HepG2 (cell line): ENCODE data around the gene TRIM44. TPM values are rescaled to one million over a fixed set of nuclear protein-coding genes. Genes with fewer than 3 reads are reported as not detected.

Experiments
- ATAC-seq: fragments of 200-7000 bp; cut with Tn5 transposase; 3 replicates; pipeline ENCODE4 v1.9.1; 2020; ENCODE audit warnings: mild to moderate bottlenecking, moderate library complexity
- BruUV-seq: library from RNA; stranded (reverse); fragments of 400-500 nt; replicated peaks from 2 replicates; lab custom pipeline; 2021; lab: Mats Ljungman, UMichigan
- CTCF ChIA-PET: fragments of 300-600 bp; formaldehyde crosslinking; extraction: SDS; loops from one replicate; lab custom pipeline; 2021; ENCODE audit warnings: low total read pairs, inconsistent platforms, low intra/inter-chr PET ratio; lab: Yijun Ruan, JAX
- POLR2A ChIA-PET: fragments of 350-600 bp; sonication (Branson Sonifier 250); formaldehyde crosslinking; loops from one replicate; lab custom pipeline; 2020; ENCODE audit warnings: antibody characterized with exemption, inconsistent platforms; lab: Yijun Ruan, JAX
- DNase-seq: peaks from one replicate; pipeline ENCODE4 v3.0.0-alpha.2; 2015; ENCODE audit warnings: low spot score
- FAIRE-seq: peaks from 3 replicates; lab custom pipeline; 2011; peaks lifted over from hg19 to GRCh38; lab: Jason Lieb, UNC
- H2AFZ ChIP-seq: one replicate; pipeline ENCODE4 v1.6.1; 2011; ENCODE audit warnings: low read length, inconsistent platforms
- H3K27ac ChIP-seq: fragments of 300-600 bp; 3 replicates; pipeline ENCODE4 v1.8.0; 2011; ENCODE audit warnings: mixed run types, mild to moderate bottlenecking, mixed read lengths, low read length, inconsistent platforms; ENCODE audit not compliant: insufficient read depth; ENCODE audit errors: extremely low read length
- H3K27me3 ChIP-seq, 2 experiments: fragments of 200-600 bp in 1 of 2; 2 replicates in 1 of 2; 3 replicates in 1 of 2; pipeline versions ENCODE4 v1.6.0 to v1.8.0; 2011; ENCODE audit warnings: low read length in 2 of 2, mild to moderate bottlenecking in 2 of 2, moderate library complexity in 2 of 2, inconsistent platforms in 1 of 2; ENCODE audit not compliant: insufficient read depth in 2 of 2, control insufficient read depth in 1 of 2
- H3K36me3 ChIP-seq, 2 experiments: fragments of 200-600 bp in 1 of 2; replicated peaks in 1 of 2; 2 replicates in 1 of 2; 3 replicates in 1 of 2; pipeline versions ENCODE4 v1.5.1 to v1.8.0; 2011; ENCODE audit warnings: low read length in 2 of 2, inconsistent platforms in 1 of 2; ENCODE audit not compliant: insufficient read depth in 2 of 2, control insufficient read depth in 1 of 2
- H3K4me1 ChIP-seq: 2 replicates; pipeline ENCODE4 v1.5.1; 2012; ENCODE audit warnings: low read length, inconsistent platforms; ENCODE audit not compliant: insufficient read depth
- H3K4me2 ChIP-seq: 2 replicates; pipeline ENCODE4 v1.6.0; 2011; ENCODE audit warnings: low read depth, low read length, inconsistent platforms
- H3K4me3 ChIP-seq, 3 experiments: fragments of 200-600 bp in 1 of 3; sonication (generic), shearing (Covaris generic) in 1 of 3; replicated peaks in 1 of 3; 2 replicates each; pipeline ENCODE4 v1.5.1; 2011 to 2016; ENCODE audit warnings: low read length in 3 of 3, inconsistent platforms in 2 of 3, low read depth in 2 of 3, mild to moderate bottlenecking in 2 of 3, control low read depth in 1 of 3, mixed read lengths in 1 of 3; ENCODE audit not compliant: insufficient read depth in 1 of 3
- H3K79me2 ChIP-seq: one replicate; pipeline ENCODE4 v1.6.1; 2011; ENCODE audit warnings: low read length, inconsistent platforms; ENCODE audit not compliant: insufficient read depth
- H3K9ac ChIP-seq: 2 replicates; pipeline ENCODE4 v1.6.0; 2011; ENCODE audit warnings: mild to moderate bottlenecking, low read depth, low read length, inconsistent platforms; ENCODE audit not compliant: insufficient read depth
- H3K9me3 ChIP-seq: 2 replicates; pipeline ENCODE4 v1.5.1; 2012; ENCODE audit warnings: mild to moderate bottlenecking, low read length
- H4K20me1 ChIP-seq: 2 replicates; pipeline ENCODE4 v1.6.0; 2011; ENCODE audit warnings: inconsistent platforms, mild to moderate bottlenecking, low read length, moderate library complexity; ENCODE audit not compliant: insufficient read depth
- CCDC6 ChIP-seq: sonication (generic); formaldehyde crosslinking; IDR thresholded peaks from 2 replicates; pipeline ENCODE4 v1.8.1; 2022; ENCODE audit warnings: mild to moderate bottlenecking, missing genetic modification reagents, moderate library complexity
- DNMT1 ChIP-seq: sonication (generic); formaldehyde crosslinking; IDR thresholded peaks from 2 replicates; pipeline ENCODE4 v1.5.1; 2020; ENCODE audit warnings: mild to moderate bottlenecking, missing genetic modification reagents
- GLMP ChIP-seq: sonication (generic); formaldehyde crosslinking; IDR thresholded peaks from 2 replicates; pipeline ENCODE4 v1.9.0; 2021; ENCODE audit warnings: missing genetic modification reagents, mild to moderate bottlenecking, borderline replicate concordance
- GMEB2 ChIP-seq: IDR thresholded peaks from 2 replicates; pipeline ENCODE4 v1.6.1; 2016; ENCODE audit warnings: missing biosample characterization, missing genetic modification reagents, low read depth
- MAFG ChIP-seq: sonication (generic); formaldehyde crosslinking; IDR thresholded peaks from 2 replicates; pipeline ENCODE4 v1.5.1; 2020; ENCODE audit warnings: mild to moderate bottlenecking, missing genetic modification reagents
- MYPOP ChIP-seq: sonication (generic); formaldehyde crosslinking; IDR thresholded peaks from 2 replicates; pipeline ENCODE4 v1.8.1; 2023; ENCODE audit warnings: mild to moderate bottlenecking, moderate library complexity, missing genetic modification reagents
- PAXIP1 ChIP-seq: sonication (generic); formaldehyde crosslinking; conservative IDR thresholded peaks from 2 replicates; pipeline ENCODE4 v1.4.0; 2020; ENCODE audit warnings: mild to moderate bottlenecking, missing genetic modification reagents, moderate library complexity
- RARA ChIP-seq: IDR thresholded peaks from 2 replicates; pipeline ENCODE4 v1.6.1; 2016; ENCODE audit warnings: missing genetic modification reagents, missing compliant biosample characterization
- RFXANK ChIP-seq: IDR thresholded peaks from 2 replicates; pipeline ENCODE4 v1.6.1; 2016
- SIN3A ChIP-seq: IDR thresholded peaks from 2 replicates; pipeline ENCODE4 v1.6.1; 2011; ENCODE audit warnings: low read depth, mild to moderate bottlenecking, control low read depth, low read length, borderline replicate concordance
- TFE3 ChIP-seq: IDR thresholded peaks from 2 replicates; pipeline ENCODE4 v1.6.1; 2016
- ZBTB20 ChIP-seq: sonication (generic); formaldehyde crosslinking; IDR thresholded peaks from 2 replicates; pipeline ENCODE4 v1.8.1; 2023; ENCODE audit warnings: missing genetic modification reagents, low read depth, mild to moderate bottlenecking, borderline replicate concordance
- ZBTB43 ChIP-seq: sonication (generic); formaldehyde crosslinking; conservative IDR thresholded peaks from 2 replicates; pipeline ENCODE4 v1.4.0; 2020; ENCODE audit warnings: missing genetic modification reagents
- ZNF556 ChIP-seq: sonication (generic); formaldehyde crosslinking; IDR thresholded peaks from 2 replicates; pipeline ENCODE4 v1.4.0; 2020; ENCODE audit warnings: mild to moderate bottlenecking, missing genetic modification reagents, borderline replicate concordance
- ZNF775 ChIP-seq: sonication (generic); formaldehyde crosslinking; IDR thresholded peaks from 2 replicates; pipeline ENCODE4 v1.4.0; 2020; ENCODE audit warnings: missing genetic modification reagents, mild to moderate bottlenecking, moderate library complexity, borderline replicate concordance
- WGBS: methylation state at CpG from one replicate; pipeline ENCODE4 v1.1.6; 2017; ENCODE audit warnings: low lambda C conversion rate; 5-methylcytosine and 5-hydroxymethylcytosine counted together
- in situ Hi-C: cut with HindIII; loops from 2 replicates; pipeline ENCODE4 v1.10.0; 2017; ENCODE audit warnings: low pct_unique_long_range_greater_than_20kb; ENCODE audit not compliant: extremely low pct_ligation_motif_present
- intact Hi-C: fragments of 100-400 bp; cut with micrococcal nuclease; formaldehyde crosslinking; loops from one replicate; pipeline ENCODE4 v1.10.0; 2022; ENCODE audit not compliant: unreplicated experiment
- polyA plus RNA-seq, 8 experiments: library from polyadenylated mRNA; depleted of rRNA in 3 of 8; stranded (reverse) in 7 of 8; unstranded in 1 of 8; fragments of >200 nt; fragmentation: Illumina TruSeq in 4 of 8; extraction: Trizol in 4 of 8; gene quantifications; 2 replicates each; pipeline versions ENCODE4 v1.2.1 to v1.2.3, GENCODE V29; 2011 to 2016; ENCODE audit warnings: low read depth in 4 of 8, missing spikeins in 1 of 8, mixed read lengths in 1 of 8; ENCODE audit not compliant: insufficient read depth in 1 of 8
- total RNA-seq, 5 experiments: library from RNA; depleted of rRNA; stranded (reverse); fragments of >200 nt; fragmentation: Illumina TruSeq; extraction: Trizol; gene quantifications; 2 replicates each; pipeline ENCODE4 v1.2.3, GENCODE V29; 2016; ENCODE audit warnings: low read depth in 1 of 5

TRIM44 gene
- total and polyA plus RNA-seq, 2 of the 13 experiments (the other 11 are each of a cell fraction or from before 2014, with no cell fraction given) = 22.7 to 50.3 TPM

GRCh38 chr11:35678471-35678870 is 15.9 kb downstream of the TRIM44 start:
- no peak overlapping the region for H3K4me2 ChIP-seq
- peaks cover 32% of the 10 kb centered on the region for H3K4me1 ChIP-seq
- no peaks in the 10 kb centered on the region for H3K9me3 ChIP-seq
- H3K9ac ChIP-seq = no peak overlapping the region
- no peak overlapping the region for H3K4me3 ChIP-seq
- BruUV-seq = no TSS peak
- ChIA-PET POLR2A (no interaction called here), CTCF (no interaction called here)
- peaks cover 24% of the 10 kb centered on the region for H4K20me1 ChIP-seq
- FAIRE-seq (no peak), ATAC-seq (no peak), DNase-seq (no peak)
- no peaks in the 10 kb centered on the region for H3K27me3 ChIP-seq
- H3K79me2 ChIP-seq = peaks cover 59% of the 10 kb centered on the region
- no peak overlapping the region for H2AFZ ChIP-seq
- no peaks in the 10 kb centered on the region; a peak in 2 of 5 replicates for H3K36me3 ChIP-seq
- WGBS = 98% methylated on average over 4 of the region's 4 CpGs
- in situ Hi-C loops (no loop called here), intact Hi-C loops (no loop called here)
- no peak overlapping the region for H3K27ac ChIP-seq
- TF ChIP-seq MYPOP (CRISPR knock-in tag) (no peak), SIN3A (no peak), ZBTB43 (CRISPR knock-in tag) (no peak), MAFG (CRISPR knock-in tag) (no peak), GMEB2 (CRISPR knock-in tag) (no peak), CCDC6 (CRISPR knock-in tag) (no peak), TFE3 (CRISPR knock-in tag) (no peak), ZNF775 (CRISPR knock-in tag) (no peak), GLMP (CRISPR knock-in tag) (no peak), RARA (CRISPR knock-in tag) (no peak), RFXANK (CRISPR knock-in tag) (no peak), ZNF556 (CRISPR knock-in tag) (no peak), ZBTB20 (CRISPR knock-in tag) (no peak), PAXIP1 (CRISPR knock-in tag) (no peak), DNMT1 (CRISPR knock-in tag) (no peak)
